ENCODE measurements around the gene NRP1. TPM values are rescaled to one million over a fixed set of nuclear protein-coding genes. Genes with fewer than 3 reads are reported as not detected.
A peak's percentile ranks its signal among the peaks of the same experiment; 100 is the strongest.

The NRP1 gene
- total RNA-seq, 1 experiment from 2014 or later = 555 TPM

DNA sequence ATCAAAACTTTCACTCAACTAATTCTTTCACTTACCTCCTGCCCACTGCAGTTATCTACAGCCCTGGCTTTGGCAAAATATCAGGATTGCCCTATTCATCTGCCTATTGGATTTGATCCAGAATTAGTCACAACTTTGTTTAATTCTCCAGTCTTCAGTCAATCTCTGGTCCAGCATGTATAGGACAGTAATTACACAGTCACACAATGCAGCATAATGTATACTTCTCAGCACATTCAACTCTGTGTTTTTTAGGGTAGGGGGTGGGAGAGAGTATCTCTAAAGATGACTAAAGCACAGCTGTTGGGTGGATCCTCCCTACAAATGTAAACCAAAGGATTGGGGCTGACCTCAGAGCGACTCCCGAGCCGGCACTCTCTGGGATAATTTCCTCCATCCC, 17.7 kb upstream of the NRP1 start:
- no peaks in the 10 kb centered on the region for H3K36me3 ChIP-seq (ENCODE audit: low read depth, low read length)
- H3K4me2 ChIP-seq (ENCODE audit: low read length) = peak overlapping the region; percentile 69
- H3K27ac ChIP-seq (ENCODE audit: low read length) = peak overlapping the region; percentile 63
- H3F3A ChIP-seq (ENCODE audit: low read length, unreplicated experiment) = peaks cover 16% of the 10 kb centered on the region
- ATAC-seq (peak; percentile 69), DNase-seq (peak; percentile 100)
- peak overlapping the region; percentile 7 for H3K9ac ChIP-seq (ENCODE audit: low read length)
- H3K79me2 ChIP-seq (ENCODE audit: low read length) = no peaks in the 10 kb centered on the region
- intact Hi-C loops (cut with micrococcal nuclease) = loop anchor here (1.0 to 5.0 kb wide), 2 partner anchors 13 to 125 kb away; no protein-coding TSS in a partner anchor
- no TSS peak for BruUV-seq (replicated peaks)
- peak overlapping the region; percentile 31 for H2AFZ ChIP-seq (ENCODE audit: low read length)
- ChIA-PET POLR2A (ENCODE audit: unreplicated experiment) (no interaction called here), CTCF (no interaction called here)
- H3K9me2 ChIP-seq (replicated peaks; ENCODE audit: low read length) = no peaks in the 10 kb centered on the region
- H3K27me3 ChIP-seq (ENCODE audit: low read length) = no peaks in the 10 kb centered on the region
- H3K9me3 ChIP-seq (ENCODE audit: low read length) = no peaks in the 10 kb centered on the region
- H4K20me1 ChIP-seq (ENCODE audit: low read length) = no peaks in the 10 kb centered on the region
- TF ChIP-seq, protein P1, sequence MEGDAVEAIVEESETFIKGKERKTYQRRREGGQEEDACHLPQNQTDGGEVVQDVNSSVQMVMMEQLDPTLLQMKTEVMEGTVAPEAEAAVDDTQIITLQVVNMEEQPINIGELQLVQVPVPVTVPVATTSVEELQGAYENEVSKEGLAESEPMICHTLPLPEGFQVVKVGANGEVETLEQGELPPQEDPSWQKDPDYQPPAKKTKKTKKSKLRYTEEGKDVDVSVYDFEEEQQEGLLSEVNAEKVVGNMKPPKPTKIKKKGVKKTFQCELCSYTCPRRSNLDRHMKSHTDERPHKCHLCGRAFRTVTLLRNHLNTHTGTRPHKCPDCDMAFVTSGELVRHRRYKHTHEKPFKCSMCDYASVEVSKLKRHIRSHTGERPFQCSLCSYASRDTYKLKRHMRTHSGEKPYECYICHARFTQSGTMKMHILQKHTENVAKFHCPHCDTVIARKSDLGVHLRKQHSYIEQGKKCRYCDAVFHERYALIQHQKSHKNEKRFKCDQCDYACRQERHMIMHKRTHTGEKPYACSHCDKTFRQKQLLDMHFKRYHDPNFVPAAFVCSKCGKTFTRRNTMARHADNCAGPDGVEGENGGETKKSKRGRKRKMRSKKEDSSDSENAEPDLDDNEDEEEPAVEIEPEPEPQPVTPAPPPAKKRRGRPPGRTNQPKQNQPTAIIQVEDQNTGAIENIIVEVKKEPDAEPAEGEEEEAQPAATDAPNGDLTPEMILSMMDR (conservative IDR thresholded peaks at IDR 0.05; ENCODE audit: low read depth, low read length) = no peak
- no peak for TF ChIP-seq EZH2 (IDR thresholded peaks at IDR 0.05; ENCODE audit: low read length, unreplicated experiment)
- TF ChIP-seq EZH2phosphoT487 (IDR thresholded peaks at IDR 0.05; ENCODE audit: borderline replicate concordance, low read length) = no peak
- peak overlapping the region; percentile 48 for H3K4me3 ChIP-seq (ENCODE audit: low read length)
- H3K4me1 ChIP-seq (ENCODE audit: insufficient read depth, low read length) = peaks cover 82% of the 10 kb centered on the region

DNA sequence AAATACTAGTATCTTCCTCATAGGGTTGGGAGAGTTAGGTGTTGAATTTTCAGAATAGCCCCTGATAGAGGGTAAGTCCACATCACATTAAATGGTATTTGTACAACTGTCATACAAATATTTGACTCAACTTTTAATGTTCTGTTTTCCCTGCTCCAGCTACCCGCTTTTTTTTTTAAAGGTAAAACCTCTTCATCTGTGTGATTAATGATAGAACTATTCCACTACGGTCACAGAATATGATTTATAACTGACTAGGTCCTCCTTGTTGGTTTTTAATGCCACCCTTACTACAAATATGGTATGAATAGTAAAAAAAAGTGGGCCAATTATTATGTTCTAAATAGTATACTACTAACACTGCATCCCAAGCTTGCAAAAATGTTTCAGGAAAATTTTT, 15.6 kb upstream of the NRP1 start:
- Histone ChIP-seq H3K4me2 (ENCODE audit: low read length) (peak overlapping the region; percentile 49), H3K36me3 (ENCODE audit: low read depth, low read length) (no peaks in the 10 kb centered on the region), H3K27me3 (ENCODE audit: low read length) (no peaks in the 10 kb centered on the region), H2AFZ (ENCODE audit: low read length) (no peak overlapping the region), H3F3A (ENCODE audit: low read length, unreplicated experiment) (peaks cover 16% of the 10 kb centered on the region), H3K79me2 (ENCODE audit: low read length) (no peaks in the 10 kb centered on the region), H4K20me1 (ENCODE audit: low read length) (no peaks in the 10 kb centered on the region), H3K9ac (ENCODE audit: low read length) (peak overlapping the region; percentile 0; the same call in 1 of the 2 replicates), H3K4me1 (ENCODE audit: insufficient read depth, low read length) (peaks cover 88% of the 10 kb centered on the region), H3K27ac (ENCODE audit: low read length) (peak overlapping the region; percentile 53), H3K9me3 (ENCODE audit: low read length) (no peaks in the 10 kb centered on the region), H3K9me2 (replicated peaks; ENCODE audit: low read length) (no peaks in the 10 kb centered on the region), H3K4me3 (ENCODE audit: low read length) (peak overlapping the region; percentile 17; the same call in 1 of the 2 replicates)
- ATAC-seq (peak; percentile 37), DNase-seq (peak; percentile 99)
- intact Hi-C loops (cut with micrococcal nuclease) = loop anchor here (1.0 to 5.0 kb wide), 2 partner anchors 14 to 127 kb away; no protein-coding TSS in a partner anchor
- TF ChIP-seq, protein P1 (conservative IDR thresholded peaks at IDR 0.05; ENCODE audit: low read depth, low read length) = no peak
- TF ChIP-seq EZH2phosphoT487 (IDR thresholded peaks at IDR 0.05; ENCODE audit: borderline replicate concordance, low read length) (no peak), EZH2 (IDR thresholded peaks at IDR 0.05; ENCODE audit: low read length, unreplicated experiment) (no peak)
- CTCF ChIA-PET = interaction anchor here (0.6 kb wide), 2 partner anchors 21 to 690 kb away, joined by 3 read pairs; no protein-coding TSS in a partner anchor
- no TSS peak for BruUV-seq (replicated peaks)
- POLR2A ChIA-PET (ENCODE audit: unreplicated experiment) = interaction anchor here (0.5 to 0.7 kb wide), 4 partner anchors 10 to 258 kb away, joined by 3 to 11 read pairs (median 4); no protein-coding TSS in a partner anchor

GRCh38 chr10:33349268-33349667, 14.8 kb upstream of the NRP1 start:
- no peaks in the 10 kb centered on the region for H3K79me2 ChIP-seq (ENCODE audit: low read length)

More at GRCh38 chr10:33349268-33349667, 14.8 kb upstream of the NRP1 start:
- H2AFZ ChIP-seq (ENCODE audit: low read length) = no peak overlapping the region
- H3K4me3 ChIP-seq (ENCODE audit: low read length) = no peak overlapping the region; the same call in 1 of the 2 replicates
- no peak for DNase-seq
- no peaks in the 10 kb centered on the region for H3K9me3 ChIP-seq (ENCODE audit: low read length)
- BruUV-seq (replicated peaks) = no TSS peak
- CTCF ChIA-PET = interaction anchor here (0.6 to 0.7 kb wide), 2 partner anchors 16 to 332 kb away, joined by 3 to 4 read pairs; no protein-coding TSS in a partner anchor
- TF ChIP-seq EZH2phosphoT487 (IDR thresholded peaks at IDR 0.05; ENCODE audit: borderline replicate concordance, low read length) = no peak
- no peaks in the 10 kb centered on the region for H4K20me1 ChIP-seq (ENCODE audit: low read length)
- POLR2A ChIA-PET (ENCODE audit: unreplicated experiment) = interaction anchor here (0.6 kb wide), 1 partner anchor 224 kb away, joined by 4 read pairs; no protein-coding TSS in a partner anchor
- H3K36me3 ChIP-seq (ENCODE audit: low read depth, low read length) = peaks cover 3% of the 10 kb centered on the region; the same call in 1 of the 2 replicates
- no peak for ATAC-seq
- peak overlapping the region; percentile 49 for H3K4me2 ChIP-seq (ENCODE audit: low read length)
- H3K27ac ChIP-seq (ENCODE audit: low read length) = peak overlapping the region; percentile 53
- intact Hi-C loops (cut with micrococcal nuclease) = no loop called here
- peaks cover 80% of the 10 kb centered on the region for H3K4me1 ChIP-seq (ENCODE audit: insufficient read depth, low read length)
- no peaks in the 10 kb centered on the region for H3K9me2 ChIP-seq (replicated peaks; ENCODE audit: low read length)
- no peaks in the 10 kb centered on the region for H3K27me3 ChIP-seq (ENCODE audit: low read length)
- H3F3A ChIP-seq (ENCODE audit: low read length, unreplicated experiment) = peaks cover 16% of the 10 kb centered on the region
- H3K9ac ChIP-seq (ENCODE audit: low read length) = no peak overlapping the region

Data from PC-3 (cell line).